HFF-Myc (cell line): ENCODE results near the gene LCORL.
A peak's percentile ranks its signal among the peaks of the same experiment; 100 is the strongest.

Source experiments
- DNase-seq: peaks from one replicate; pipeline ENCODE4 v3.0.0-alpha.2; 2011; ENCODE audit warnings: low read depth; ENCODE audit errors: extremely low read depth
- H3K4me3 ChIP-seq: replicated peaks from 2 replicates; pipeline ENCODE4 v1.5.1; 2011; ENCODE audit warnings: low read depth, mild to moderate bottlenecking, control low read depth, low read length
- TF ChIP-seq, protein P1 (sequence below): IDR thresholded peaks from 2 replicates; pipeline ENCODE4 v1.5.1; 2012; ENCODE audit warnings: mild to moderate bottlenecking, low read depth, low read length, control low read depth; ENCODE audit errors: missing control alignments

Gene LCORL

DNA sequence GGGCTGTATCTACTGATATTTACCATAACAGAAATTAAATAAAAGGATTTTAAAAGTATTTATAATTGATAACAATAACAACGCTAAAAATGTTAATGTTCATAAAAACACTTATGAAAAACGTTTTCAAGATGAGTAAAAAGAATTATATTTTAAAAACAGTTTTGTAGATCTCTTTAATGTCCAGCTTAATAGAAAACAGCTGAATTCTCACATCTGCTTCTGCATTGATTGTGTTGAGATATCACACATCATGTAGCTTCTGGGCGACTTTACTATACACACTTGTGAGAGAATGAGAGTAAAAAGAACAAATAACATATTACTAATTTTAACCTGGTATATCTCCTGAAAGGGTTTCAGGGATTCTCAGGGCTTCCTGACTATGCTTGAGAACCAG is 127.1 kb downstream of the LCORL start:
- DNase-seq, result no peak
- TF ChIP-seq, protein P1, sequence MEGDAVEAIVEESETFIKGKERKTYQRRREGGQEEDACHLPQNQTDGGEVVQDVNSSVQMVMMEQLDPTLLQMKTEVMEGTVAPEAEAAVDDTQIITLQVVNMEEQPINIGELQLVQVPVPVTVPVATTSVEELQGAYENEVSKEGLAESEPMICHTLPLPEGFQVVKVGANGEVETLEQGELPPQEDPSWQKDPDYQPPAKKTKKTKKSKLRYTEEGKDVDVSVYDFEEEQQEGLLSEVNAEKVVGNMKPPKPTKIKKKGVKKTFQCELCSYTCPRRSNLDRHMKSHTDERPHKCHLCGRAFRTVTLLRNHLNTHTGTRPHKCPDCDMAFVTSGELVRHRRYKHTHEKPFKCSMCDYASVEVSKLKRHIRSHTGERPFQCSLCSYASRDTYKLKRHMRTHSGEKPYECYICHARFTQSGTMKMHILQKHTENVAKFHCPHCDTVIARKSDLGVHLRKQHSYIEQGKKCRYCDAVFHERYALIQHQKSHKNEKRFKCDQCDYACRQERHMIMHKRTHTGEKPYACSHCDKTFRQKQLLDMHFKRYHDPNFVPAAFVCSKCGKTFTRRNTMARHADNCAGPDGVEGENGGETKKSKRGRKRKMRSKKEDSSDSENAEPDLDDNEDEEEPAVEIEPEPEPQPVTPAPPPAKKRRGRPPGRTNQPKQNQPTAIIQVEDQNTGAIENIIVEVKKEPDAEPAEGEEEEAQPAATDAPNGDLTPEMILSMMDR, result no peak
- no peak overlapping the region for H3K4me3 ChIP-seq

DNA sequence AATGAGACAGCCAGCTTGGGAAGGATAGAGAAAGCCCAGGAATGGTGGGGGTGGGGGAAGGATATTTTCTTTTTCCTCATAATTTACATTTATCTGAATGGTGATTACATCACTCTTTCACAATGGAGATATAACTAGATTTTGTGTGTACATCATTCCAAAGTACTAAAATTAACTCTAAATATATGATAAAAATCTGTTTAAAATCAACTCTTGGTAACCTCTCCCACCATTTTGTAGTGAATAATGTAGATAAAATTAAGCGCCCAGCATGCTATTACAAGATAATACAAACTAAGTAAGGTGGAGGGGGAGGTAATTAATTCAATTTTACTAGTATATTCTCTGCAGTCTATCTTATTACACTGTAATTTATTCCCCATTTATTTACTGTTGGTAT is 131.9 kb downstream of the LCORL start:
- TF ChIP-seq, protein P1, result no peak
- H3K4me3 ChIP-seq, result no peak overlapping the region
- DNase-seq, result no peak

DNA sequence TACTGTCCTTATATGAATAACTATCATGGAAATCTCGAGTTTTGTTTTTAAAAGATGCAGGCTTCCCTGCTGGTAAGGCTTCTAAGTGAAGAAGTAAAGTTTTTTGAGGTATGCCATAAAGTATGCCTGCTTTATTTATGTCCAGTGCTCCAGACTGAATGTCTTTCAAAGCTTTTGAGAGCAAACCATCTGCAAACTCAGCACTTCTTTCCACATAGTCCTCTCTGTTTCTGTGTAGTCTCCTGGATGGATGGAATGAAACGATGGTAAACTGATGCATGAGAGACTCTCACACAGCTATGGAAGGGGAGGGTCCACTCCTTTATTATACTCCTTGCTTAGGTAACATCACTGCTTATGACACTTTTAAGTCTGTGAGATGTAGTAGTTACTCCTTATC is 137.0 kb downstream of the LCORL start:
- DNase-seq, result no peak
- no peak overlapping the region for H3K4me3 ChIP-seq
- TF ChIP-seq, protein P1, result no peak

DNA sequence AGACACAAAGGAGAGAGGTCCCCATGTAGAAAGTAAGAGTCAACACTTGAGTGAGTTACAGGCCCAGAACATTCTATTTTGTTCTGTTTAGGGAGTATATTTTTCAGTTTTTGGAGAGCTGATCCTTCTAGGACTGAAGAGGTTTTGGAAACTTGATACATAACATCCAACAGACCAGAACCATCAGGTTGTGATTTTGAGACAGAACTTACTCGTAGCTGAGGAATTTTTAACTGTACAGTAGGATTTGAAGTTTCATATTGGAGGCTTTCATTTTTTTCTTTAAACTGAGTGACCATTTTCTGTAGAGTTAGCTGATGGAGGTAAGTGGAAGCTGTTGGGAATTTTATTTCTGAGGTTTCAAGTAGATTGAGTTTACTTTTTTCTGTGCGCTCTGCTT is 137.5 kb downstream of the LCORL start:
- TF ChIP-seq, protein P1, result no peak
- no peak overlapping the region for H3K4me3 ChIP-seq
- DNase-seq, result peak; percentile 3

DNA sequence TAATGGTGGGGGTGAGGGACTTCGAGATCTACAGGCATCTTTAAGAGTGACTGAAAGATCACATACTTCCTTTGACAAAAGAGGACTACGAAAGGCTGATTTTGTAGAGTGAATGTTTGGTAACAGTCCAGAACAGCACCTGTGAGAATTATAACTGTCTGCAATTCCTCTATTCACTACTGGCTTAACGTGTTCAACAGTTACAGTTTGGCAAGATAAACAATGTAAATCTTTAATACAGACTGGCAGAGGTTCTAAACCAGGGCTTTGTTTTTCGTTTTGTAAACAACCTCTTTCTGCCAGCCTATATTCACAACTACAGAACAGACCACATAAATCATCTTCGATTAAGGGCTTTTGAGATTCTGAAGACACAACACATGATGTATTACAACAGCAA is 143.9 kb downstream of the LCORL start:
- TF ChIP-seq, protein P1, result no peak
- no peak for DNase-seq
- no peak overlapping the region for H3K4me3 ChIP-seq

DNA sequence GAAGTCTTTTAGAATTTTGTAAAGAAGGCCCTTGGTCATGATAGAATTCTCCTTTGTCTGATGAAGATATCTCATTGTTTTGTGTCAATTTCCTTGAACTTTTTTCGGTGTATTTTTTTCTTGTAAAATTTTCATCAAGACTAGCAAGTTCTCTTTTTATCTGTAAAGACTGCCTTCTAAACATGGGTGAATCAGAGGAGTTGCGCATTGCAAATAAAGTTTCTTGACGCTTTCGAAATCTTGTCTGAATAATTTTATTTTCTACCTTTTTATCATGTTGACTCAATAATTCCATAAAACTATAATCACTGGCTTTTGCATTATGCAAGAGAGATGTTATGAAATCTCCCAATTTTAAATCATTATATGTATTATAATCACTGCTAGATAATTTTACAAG is 144.6 kb downstream of the LCORL start:
- TF ChIP-seq, protein P1, result no peak
- no peak overlapping the region for H3K4me3 ChIP-seq
- DNase-seq, result no peak

DNA sequence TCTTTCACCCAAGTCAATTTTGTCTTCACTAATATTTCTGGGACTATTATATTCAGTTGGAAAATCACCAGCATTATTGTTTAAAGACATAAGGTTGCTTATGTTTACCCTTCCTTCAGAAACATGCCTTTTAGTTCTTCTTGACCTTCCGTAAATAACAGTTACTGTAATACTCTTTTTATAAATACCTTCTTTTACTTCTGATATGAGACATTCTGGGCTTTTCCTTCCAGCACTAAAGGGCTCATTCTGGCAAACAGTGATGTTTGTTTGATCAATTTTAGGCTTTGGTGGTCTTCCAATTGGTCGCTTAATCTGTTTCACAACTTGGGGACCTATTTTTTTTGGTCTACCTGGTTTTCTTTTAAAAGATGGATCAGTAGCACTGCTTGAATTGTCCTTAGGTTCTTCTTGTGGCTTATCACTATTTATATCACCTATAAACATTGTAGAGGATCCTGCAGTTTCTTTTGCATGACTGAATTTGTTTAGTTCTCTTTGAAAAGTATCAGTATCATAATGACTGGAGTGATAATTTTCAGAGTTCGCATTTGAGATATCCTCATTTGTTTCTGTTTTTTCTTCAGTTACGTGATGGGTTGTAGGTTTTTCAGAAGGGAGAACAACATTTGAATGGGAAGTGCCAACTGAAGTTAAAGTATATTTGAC is 146.0 kb downstream of the LCORL start:
- H3K4me3 ChIP-seq, result no peak overlapping the region
- no peak for DNase-seq
- TF ChIP-seq, protein P1, result no peak
